ENCODE measurements around the gene CPXCR1.
"Not testable (repeated sequence)": the region's sequence is repeated elsewhere in the genome, so short reads cannot be mapped to it uniquely, and the experiment has no call there.

The CPXCR1 gene

GRCh38 chrX:88746925-88747324 is at the start of gene CPXCR1:
Gene CPXCR1, plus strand, starts transcription at chrX:88747225. Its CDS starts 6,190 bp downstream, at chrX:88753415.
- Histone ChIP-seq H2AFZ (ENCODE audit: low read length) (no peak within 1 kb of the TSS), H3K4me1 (ENCODE audit: insufficient read depth, low read length, severe bottlenecking) (no peaks in the 10 kb centered on the region), H3K36me3 (ENCODE audit: insufficient read depth, low read length) (no peaks in the 10 kb centered on the region), H3K9me3 (ENCODE audit: low read length) (no peaks in the 10 kb centered on the region), H3K4me3 (ENCODE audit: low read depth, low read length, poor library complexity, severe bottlenecking) (no peak within 1 kb of the TSS), H4K20me1 (ENCODE audit: insufficient read depth, low read length) (no peaks in the 10 kb centered on the region), H3K9ac (ENCODE audit: low read length) (no peak within 1 kb of the TSS), H3K27me3 (ENCODE audit: insufficient read depth, low read length) (no peaks in the 10 kb centered on the region), H3K9me2 (ENCODE audit: low read depth, low read length) (no peaks in the 10 kb centered on the region), H3K27ac (ENCODE audit: low read depth, low read length, poor library complexity, severe bottlenecking) (no peak within 1 kb of the TSS), H3K4me2 (ENCODE audit: low read length) (no peak within 1 kb of the TSS), H3K79me2 (ENCODE audit: insufficient read depth, low read length) (no peaks in the 10 kb centered on the region), H3F3A (ENCODE audit: insufficient read depth, low read length) (no peaks in the 10 kb centered on the region)
- no peak for TF ChIP-seq EZH2 (IDR thresholded peaks at IDR 0.05; ENCODE audit: borderline replicate concordance, low read length)
- TF ChIP-seq CTCF (IDR thresholded peaks at IDR 0.05; ENCODE audit: low read length), result no peak

DNA sequence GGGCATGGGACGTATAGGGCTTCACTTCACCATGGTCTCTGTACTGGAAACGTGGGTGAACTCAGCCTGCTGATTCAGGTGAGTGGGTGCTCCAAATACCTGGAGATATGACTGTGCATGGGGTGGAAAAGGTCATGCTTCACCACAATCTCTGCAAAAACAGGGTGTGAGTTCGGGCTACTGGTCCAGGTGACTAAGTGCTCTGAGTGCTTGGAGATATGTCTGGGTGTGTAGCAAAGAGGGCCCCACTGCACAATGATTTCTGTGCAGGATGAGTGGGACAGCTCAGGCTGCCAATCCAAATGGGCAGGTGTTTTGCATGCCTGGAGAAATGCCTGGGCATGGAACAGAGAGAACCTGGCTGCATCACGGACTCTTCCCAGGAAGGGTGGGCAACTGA is 11.2 kb upstream of the CPXCR1 start:
- Histone ChIP-seq H3K27me3 (ENCODE audit: insufficient read depth, low read length) (no peaks in the 10 kb centered on the region), H3K9me3 (ENCODE audit: low read length) (no peaks in the 10 kb centered on the region), H3K27ac (ENCODE audit: low read depth, low read length, poor library complexity, severe bottlenecking) (no peak overlapping the region), H3K4me1 (ENCODE audit: insufficient read depth, low read length, severe bottlenecking) (no peaks in the 10 kb centered on the region), H3K79me2 (ENCODE audit: insufficient read depth, low read length) (no peaks in the 10 kb centered on the region), H3K9me2 (ENCODE audit: low read depth, low read length) (no peaks in the 10 kb centered on the region), H2AFZ (ENCODE audit: low read length) (no peak overlapping the region), H3K4me2 (ENCODE audit: low read length) (no peak overlapping the region), H3K9ac (ENCODE audit: low read length) (no peak overlapping the region), H3K4me3 (ENCODE audit: low read depth, low read length, poor library complexity, severe bottlenecking) (no peak overlapping the region), H3F3A (ENCODE audit: insufficient read depth, low read length) (no peaks in the 10 kb centered on the region), H4K20me1 (ENCODE audit: insufficient read depth, low read length) (no peaks in the 10 kb centered on the region), H3K36me3 (ENCODE audit: insufficient read depth, low read length) (no peaks in the 10 kb centered on the region)
- TF ChIP-seq CTCF (IDR thresholded peaks at IDR 0.05; ENCODE audit: low read length), result no peak
- TF ChIP-seq EZH2 (IDR thresholded peaks at IDR 0.05; ENCODE audit: borderline replicate concordance, low read length), result no peak

DNA sequence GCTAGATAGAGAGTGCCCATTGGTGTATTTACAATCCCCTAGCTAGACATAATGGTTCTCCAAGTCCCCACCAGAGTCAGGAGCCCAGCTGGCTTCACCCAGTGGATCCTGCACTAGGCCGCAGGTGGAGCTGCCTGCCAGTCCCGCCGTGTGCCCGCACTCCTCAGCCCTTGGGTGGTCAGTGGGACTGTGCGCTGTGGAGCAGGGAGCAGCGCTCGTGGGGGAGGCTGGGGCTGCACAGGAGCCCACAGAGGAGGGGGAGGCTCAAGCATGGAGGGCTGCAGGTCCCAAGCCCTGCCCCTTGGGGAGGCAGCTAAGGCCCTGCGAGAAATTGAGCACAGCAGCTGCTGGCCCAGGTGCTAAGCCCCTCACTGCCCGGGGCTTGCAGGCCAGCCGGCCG is 810 bp upstream of the CPXCR1 start:
- not testable (repeated sequence) for H3K27me3 ChIP-seq (ENCODE audit: insufficient read depth, low read length); H3K4me3 ChIP-seq (ENCODE audit: low read depth, low read length, poor library complexity, severe bottlenecking); H3K4me2 ChIP-seq (ENCODE audit: low read length); H3K4me1 ChIP-seq (ENCODE audit: insufficient read depth, low read length, severe bottlenecking); H3K36me3 ChIP-seq (ENCODE audit: insufficient read depth, low read length); H3F3A ChIP-seq (ENCODE audit: insufficient read depth, low read length); H3K79me2 ChIP-seq (ENCODE audit: insufficient read depth, low read length); H3K27ac ChIP-seq (ENCODE audit: low read depth, low read length, poor library complexity, severe bottlenecking); H3K9ac ChIP-seq (ENCODE audit: low read length); H2AFZ ChIP-seq (ENCODE audit: low read length); H3K9me2 ChIP-seq (ENCODE audit: low read depth, low read length); H3K9me3 ChIP-seq (ENCODE audit: low read length); H4K20me1 ChIP-seq (ENCODE audit: insufficient read depth, low read length)

GRCh38 chrX:88752339-88752738 is 5.3 kb downstream of the CPXCR1 start:
- H3K36me3 ChIP-seq (ENCODE audit: insufficient read depth, low read length); H2AFZ ChIP-seq (ENCODE audit: low read length); H3K27me3 ChIP-seq (ENCODE audit: insufficient read depth, low read length); H3K79me2 ChIP-seq (ENCODE audit: insufficient read depth, low read length); H3K9ac ChIP-seq (ENCODE audit: low read length); H3K9me3 ChIP-seq (ENCODE audit: low read length); H4K20me1 ChIP-seq (ENCODE audit: insufficient read depth, low read length); H3F3A ChIP-seq (ENCODE audit: insufficient read depth, low read length); H3K4me2 ChIP-seq (ENCODE audit: low read length); H3K27ac ChIP-seq (ENCODE audit: low read depth, low read length, poor library complexity, severe bottlenecking); H3K4me1 ChIP-seq (ENCODE audit: insufficient read depth, low read length, severe bottlenecking); H3K4me3 ChIP-seq (ENCODE audit: low read depth, low read length, poor library complexity, severe bottlenecking); H3K9me2 ChIP-seq (ENCODE audit: low read depth, low read length): not testable (repeated sequence)

Measured in OCI-LY1 (cell line).